Measurements from ENCODE around the gene PLCL1.

DNA sequence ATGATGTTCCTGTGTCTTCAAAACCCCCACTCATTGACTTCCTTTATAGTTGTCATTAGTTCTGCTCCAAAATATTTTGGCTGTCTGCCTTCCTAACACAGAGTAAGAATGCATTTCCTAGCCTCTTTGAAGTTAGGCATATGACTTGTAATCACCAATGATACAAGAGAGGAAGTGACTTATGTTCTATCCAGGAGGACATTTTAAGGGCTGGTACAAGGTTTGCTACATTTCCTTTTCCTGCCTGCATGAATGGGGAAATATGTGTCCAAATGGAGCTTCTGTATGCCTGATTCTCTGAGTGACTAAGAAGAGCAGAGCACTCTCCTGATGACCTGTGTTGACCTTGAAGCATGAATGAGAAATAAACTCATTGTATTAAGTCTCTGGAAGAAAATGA lies 115.1 kb downstream of the PLCL1 start:
- TF ChIP-seq, protein P1, sequence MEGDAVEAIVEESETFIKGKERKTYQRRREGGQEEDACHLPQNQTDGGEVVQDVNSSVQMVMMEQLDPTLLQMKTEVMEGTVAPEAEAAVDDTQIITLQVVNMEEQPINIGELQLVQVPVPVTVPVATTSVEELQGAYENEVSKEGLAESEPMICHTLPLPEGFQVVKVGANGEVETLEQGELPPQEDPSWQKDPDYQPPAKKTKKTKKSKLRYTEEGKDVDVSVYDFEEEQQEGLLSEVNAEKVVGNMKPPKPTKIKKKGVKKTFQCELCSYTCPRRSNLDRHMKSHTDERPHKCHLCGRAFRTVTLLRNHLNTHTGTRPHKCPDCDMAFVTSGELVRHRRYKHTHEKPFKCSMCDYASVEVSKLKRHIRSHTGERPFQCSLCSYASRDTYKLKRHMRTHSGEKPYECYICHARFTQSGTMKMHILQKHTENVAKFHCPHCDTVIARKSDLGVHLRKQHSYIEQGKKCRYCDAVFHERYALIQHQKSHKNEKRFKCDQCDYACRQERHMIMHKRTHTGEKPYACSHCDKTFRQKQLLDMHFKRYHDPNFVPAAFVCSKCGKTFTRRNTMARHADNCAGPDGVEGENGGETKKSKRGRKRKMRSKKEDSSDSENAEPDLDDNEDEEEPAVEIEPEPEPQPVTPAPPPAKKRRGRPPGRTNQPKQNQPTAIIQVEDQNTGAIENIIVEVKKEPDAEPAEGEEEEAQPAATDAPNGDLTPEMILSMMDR (IDR thresholded peaks at IDR 0.05): no peak
- TF ChIP-seq POLR2A (IDR thresholded peaks at IDR 0.05): no peak

Measured in adrenal gland (tissue), 5 donors.